ENCODE measurements around the gene CCDC33. TPM values are rescaled to one million over a fixed set of nuclear protein-coding genes. Genes with fewer than 3 reads are reported as not detected.
A peak's percentile ranks its signal among the peaks of the same experiment; 100 is the strongest.

CCDC33 gene
- total and polyA plus RNA-seq, 8 donors, result not detected

DNA sequence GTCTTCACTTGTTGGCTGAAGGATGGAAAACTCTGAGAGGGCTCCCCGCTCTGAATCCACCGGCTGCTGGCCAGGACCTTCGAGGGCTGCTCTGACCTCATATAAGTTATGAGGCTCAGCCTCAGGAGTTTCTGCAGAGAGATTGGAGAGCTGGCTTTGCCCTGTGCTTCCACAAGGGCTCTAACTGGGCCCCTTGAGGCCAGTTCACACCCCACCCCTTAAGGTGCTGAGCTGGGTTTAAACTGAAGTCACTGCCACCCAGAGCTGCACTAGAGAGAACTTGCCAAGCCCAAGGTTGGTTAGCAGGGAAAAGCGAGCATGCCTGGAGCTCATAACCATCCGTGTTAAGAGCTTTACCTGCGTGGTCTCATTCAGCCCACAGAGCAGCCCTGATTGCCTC is 2.8 kb upstream of the CCDC33 start:
- WGBS, 2 donors, result 62 to 75% methylated on average over 6 of the region's 6 CpGs
- no peak overlapping the region for H3K27ac ChIP-seq
- no peaks in the 10 kb centered on the region for H3K27me3 ChIP-seq
- H3K9me3 ChIP-seq, result no peaks in the 10 kb centered on the region
- no peak overlapping the region for H3K4me3 ChIP-seq
- H3K36me3 ChIP-seq, result no peaks in the 10 kb centered on the region
- TF ChIP-seq, protein P1, sequence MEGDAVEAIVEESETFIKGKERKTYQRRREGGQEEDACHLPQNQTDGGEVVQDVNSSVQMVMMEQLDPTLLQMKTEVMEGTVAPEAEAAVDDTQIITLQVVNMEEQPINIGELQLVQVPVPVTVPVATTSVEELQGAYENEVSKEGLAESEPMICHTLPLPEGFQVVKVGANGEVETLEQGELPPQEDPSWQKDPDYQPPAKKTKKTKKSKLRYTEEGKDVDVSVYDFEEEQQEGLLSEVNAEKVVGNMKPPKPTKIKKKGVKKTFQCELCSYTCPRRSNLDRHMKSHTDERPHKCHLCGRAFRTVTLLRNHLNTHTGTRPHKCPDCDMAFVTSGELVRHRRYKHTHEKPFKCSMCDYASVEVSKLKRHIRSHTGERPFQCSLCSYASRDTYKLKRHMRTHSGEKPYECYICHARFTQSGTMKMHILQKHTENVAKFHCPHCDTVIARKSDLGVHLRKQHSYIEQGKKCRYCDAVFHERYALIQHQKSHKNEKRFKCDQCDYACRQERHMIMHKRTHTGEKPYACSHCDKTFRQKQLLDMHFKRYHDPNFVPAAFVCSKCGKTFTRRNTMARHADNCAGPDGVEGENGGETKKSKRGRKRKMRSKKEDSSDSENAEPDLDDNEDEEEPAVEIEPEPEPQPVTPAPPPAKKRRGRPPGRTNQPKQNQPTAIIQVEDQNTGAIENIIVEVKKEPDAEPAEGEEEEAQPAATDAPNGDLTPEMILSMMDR (IDR thresholded peaks at IDR 0.05), result no peak
- ATAC-seq (no peak), FAIRE-seq (no peak), DNase-seq (peak in 1 of 6 donors; percentile 20)
- H3K4me1 ChIP-seq, result no peaks in the 10 kb centered on the region
- intact Hi-C loops (cut with DNase I), result no loop called here

DNA sequence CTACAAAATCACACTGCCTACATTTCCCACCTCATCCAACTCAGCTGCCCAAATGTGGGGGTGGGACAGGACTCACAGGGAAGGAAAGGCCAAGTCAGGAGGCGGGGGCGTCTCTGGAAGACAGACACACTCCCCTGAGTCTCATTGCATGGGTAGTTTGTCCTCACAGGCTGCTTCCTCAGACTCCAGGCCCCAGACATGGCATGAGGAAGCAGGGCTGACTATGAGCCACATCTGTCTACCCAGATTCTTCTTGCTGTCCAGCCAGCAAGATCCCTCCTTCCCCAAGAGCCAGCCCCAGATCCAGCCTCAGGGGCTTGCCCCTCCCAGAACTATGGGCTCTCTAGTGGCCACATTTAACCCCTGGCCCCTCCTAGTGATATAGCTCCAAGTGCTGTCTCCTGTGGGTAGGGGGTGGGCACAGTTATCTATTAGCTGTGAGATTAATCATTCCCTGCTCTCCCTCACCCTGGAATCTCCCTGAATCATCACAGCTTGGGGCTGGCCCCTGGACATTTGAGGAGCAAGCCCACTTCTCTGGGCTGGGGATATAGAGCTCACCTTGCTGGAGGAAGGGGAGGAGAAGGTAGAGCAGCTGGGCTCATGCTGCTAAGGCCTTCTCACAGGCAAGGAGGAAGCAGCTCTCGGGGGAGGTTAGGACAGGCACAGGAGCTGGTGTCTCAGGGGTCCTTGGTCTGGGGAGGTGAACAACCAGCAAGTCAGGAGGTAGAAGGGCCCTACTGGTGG is 2.1 kb upstream of the CCDC33 start:
- intact Hi-C loops (cut with DNase I), result no loop called here
- no peak overlapping the region for H3K27ac ChIP-seq
- 88 to 94% methylated on average over 3 of the region's 3 CpGs for WGBS, 2 donors
- H3K27me3 ChIP-seq, result no peaks in the 10 kb centered on the region
- no peaks in the 10 kb centered on the region for H3K4me1 ChIP-seq
- TF ChIP-seq, protein P1 (IDR thresholded peaks at IDR 0.05), result no peak
- no peaks in the 10 kb centered on the region for H3K9me3 ChIP-seq
- FAIRE-seq (no peak), ATAC-seq (no peak), DNase-seq (peak in 1 of 6 donors; percentile 11)
- H3K36me3 ChIP-seq, result no peaks in the 10 kb centered on the region
- H3K4me3 ChIP-seq, result no peak overlapping the region

DNA sequence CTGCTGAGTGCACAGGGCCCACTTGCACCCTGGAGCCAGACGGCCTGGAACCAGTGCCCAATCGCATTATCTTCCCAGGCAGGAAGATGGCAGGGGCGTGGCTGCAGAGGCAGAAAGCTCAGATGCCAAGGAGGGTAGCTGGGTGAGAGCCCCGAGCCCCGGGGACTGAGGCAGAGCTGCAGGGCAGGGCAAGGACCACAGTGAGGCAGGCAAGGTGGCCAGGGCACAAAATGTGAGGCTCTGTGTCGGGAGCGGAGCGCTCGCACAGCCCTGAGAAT is 1.6 kb upstream of the CCDC33 start:
- peak in 1 of 6 donors; percentile 51 for DNase-seq
- FAIRE-seq, result no peak
- H3K4me3 ChIP-seq, result no peak overlapping the region
- peaks cover 0 to 2% (median 0%) of the 10 kb centered on the region in 3 donors for H3K4me1 ChIP-seq
- ATAC-seq, result no peak
- H3K9me3 ChIP-seq, result no peaks in the 10 kb centered on the region
- no peaks in the 10 kb centered on the region for H3K36me3 ChIP-seq
- no peak overlapping the region for H3K27ac ChIP-seq
- TF ChIP-seq, protein P1 (IDR thresholded peaks at IDR 0.05), result no peak
- WGBS, 2 donors, result 84 to 85% methylated on average over 9 of the region's 9 CpGs
- no peaks in the 10 kb centered on the region for H3K27me3 ChIP-seq
- intact Hi-C loops (cut with DNase I), result no loop called here

DNA sequence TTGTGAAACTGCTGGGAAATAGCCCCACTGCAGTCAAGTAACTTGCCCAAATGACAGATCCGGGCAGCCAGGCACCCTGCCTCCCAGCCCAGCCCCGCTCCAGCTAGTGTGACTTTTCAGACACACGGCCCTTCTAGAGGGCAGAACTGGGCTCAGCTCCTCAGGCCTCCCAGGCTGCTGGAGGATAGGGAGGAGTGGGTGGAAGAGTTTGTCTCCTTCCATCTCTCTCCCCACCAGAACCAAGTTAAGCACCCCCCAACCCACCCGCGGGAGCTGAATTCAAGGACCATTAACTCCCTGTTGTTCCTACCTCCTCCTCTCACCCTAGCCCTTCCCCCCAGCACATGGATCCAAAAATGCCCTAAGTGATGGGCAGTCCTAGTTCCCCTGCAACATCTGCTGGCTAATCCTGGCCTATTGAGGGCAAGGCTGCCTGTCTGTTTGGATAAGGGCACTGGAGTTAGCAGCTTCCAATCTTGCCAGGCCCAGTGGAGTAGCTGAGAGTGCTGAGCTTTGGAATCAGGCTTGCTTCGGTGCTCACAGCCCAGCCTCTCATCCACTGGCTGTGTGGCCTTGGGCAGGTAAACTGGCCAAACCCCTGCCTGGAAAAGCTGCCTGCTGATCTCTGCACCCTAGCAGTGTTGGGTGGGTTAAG is 3.1 kb downstream of the CCDC33 start:
- no peaks in the 10 kb centered on the region for H3K36me3 ChIP-seq
- no peak for DNase-seq
- no peak for FAIRE-seq
- intact Hi-C loops (cut with DNase I), result no loop called here
- H3K9me3 ChIP-seq, result no peaks in the 10 kb centered on the region
- ATAC-seq, result no peak
- no peaks in the 10 kb centered on the region for H3K27me3 ChIP-seq
- TF ChIP-seq, protein P1 (IDR thresholded peaks at IDR 0.05), result no peak
- no peak overlapping the region for H3K4me3 ChIP-seq
- peak overlapping the region in 2 of 4 donors; percentile 37 to 80 for H3K27ac ChIP-seq
- WGBS, 2 donors, result 61% methylated on average over 6 of the region's 6 CpGs
- peaks cover 0 to 25% (median 6%) of the 10 kb centered on the region in 3 donors for H3K4me1 ChIP-seq

- peaks cover 0 to 25% (median 6%) of the 10 kb centered on the region in 3 donors for H3K4me1 ChIP-seq
- intact Hi-C loops (cut with DNase I), result no loop called here
- no peak for FAIRE-seq
- H3K27ac ChIP-seq, result peak overlapping the region; percentile 22 to 80 (median 67)
- peak; percentile 87 to 95 (median 92) for ATAC-seq
- TF ChIP-seq, protein P1 (IDR thresholded peaks at IDR 0.05), result peak; percentile 36 to 60 (median 56)
- no peaks in the 10 kb centered on the region for H3K27me3 ChIP-seq
- H3K4me3 ChIP-seq, result no peak overlapping the region
- DNase-seq, result peak; percentile 93 to 99 (median 96)
- WGBS, 2 donors, result 4 to 5% methylated on average over 5 of the region's 5 CpGs
- H3K36me3 ChIP-seq, result no peaks in the 10 kb centered on the region
- H3K9me3 ChIP-seq, result no peaks in the 10 kb centered on the region
Measured at GRCh38 chr15:74240002-74240568, 4.0 kb downstream of the CCDC33 start.
